B cell (primary cell): ENCODE measurements around the gene NTN1.

Source experiments
- EZH2 ChIP-seq: IDR thresholded peaks from 2 replicates; pipeline ENCODE4 v1.6.1; 2012; ENCODE audit warnings: borderline replicate concordance, low read depth, mild to moderate bottlenecking, moderate library complexity, low read length; ENCODE audit not compliant: insufficient read depth, poor library complexity, severe bottlenecking
- TF ChIP-seq, protein P1 (sequence below): fragments of 200-600 bp; IDR thresholded peaks from one replicate; pipeline ENCODE4 v1.8.0; 2022; ENCODE audit warnings: antibody characterized with exemption, mild to moderate bottlenecking

DNA sequence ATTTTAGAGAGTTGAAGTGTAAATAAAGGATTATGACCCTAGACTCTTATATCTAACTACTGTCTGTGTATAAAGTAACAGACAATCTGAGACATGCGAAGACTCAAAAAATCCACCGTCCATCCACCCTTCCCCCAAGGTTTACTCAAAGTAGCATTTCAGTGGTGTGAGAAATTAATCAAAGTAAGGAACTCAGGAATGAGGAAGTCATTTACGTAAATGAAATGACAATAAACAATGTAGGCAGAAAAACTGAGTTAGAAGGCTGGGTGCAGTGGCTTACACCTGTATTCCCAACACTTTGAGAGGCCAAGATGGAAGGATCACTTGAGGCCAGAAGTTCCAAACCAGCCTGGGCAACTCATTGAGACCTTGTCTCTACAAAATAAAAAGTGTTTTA, 19.8 kb upstream of the NTN1 start:
- TF ChIP-seq, protein P1, sequence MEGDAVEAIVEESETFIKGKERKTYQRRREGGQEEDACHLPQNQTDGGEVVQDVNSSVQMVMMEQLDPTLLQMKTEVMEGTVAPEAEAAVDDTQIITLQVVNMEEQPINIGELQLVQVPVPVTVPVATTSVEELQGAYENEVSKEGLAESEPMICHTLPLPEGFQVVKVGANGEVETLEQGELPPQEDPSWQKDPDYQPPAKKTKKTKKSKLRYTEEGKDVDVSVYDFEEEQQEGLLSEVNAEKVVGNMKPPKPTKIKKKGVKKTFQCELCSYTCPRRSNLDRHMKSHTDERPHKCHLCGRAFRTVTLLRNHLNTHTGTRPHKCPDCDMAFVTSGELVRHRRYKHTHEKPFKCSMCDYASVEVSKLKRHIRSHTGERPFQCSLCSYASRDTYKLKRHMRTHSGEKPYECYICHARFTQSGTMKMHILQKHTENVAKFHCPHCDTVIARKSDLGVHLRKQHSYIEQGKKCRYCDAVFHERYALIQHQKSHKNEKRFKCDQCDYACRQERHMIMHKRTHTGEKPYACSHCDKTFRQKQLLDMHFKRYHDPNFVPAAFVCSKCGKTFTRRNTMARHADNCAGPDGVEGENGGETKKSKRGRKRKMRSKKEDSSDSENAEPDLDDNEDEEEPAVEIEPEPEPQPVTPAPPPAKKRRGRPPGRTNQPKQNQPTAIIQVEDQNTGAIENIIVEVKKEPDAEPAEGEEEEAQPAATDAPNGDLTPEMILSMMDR = no peak
- no peak for TF ChIP-seq EZH2
